ENCODE results near the gene G0S2. TPM values are rescaled to one million over a fixed set of nuclear protein-coding genes. Genes with fewer than 3 reads are reported as not detected.
A peak's percentile ranks its signal among the peaks of the same experiment; 100 is the strongest.

The G0S2 gene, protein sequence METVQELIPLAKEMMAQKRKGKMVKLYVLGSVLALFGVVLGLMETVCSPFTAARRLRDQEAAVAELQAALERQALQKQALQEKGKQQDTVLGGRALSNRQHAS
- 19.9 TPM for total RNA-seq
- long read RNA-seq, transcript G0S2-201 (2 exons, 866 nt) = major isoform, 51 of 56 reads
- long read RNA-seq, partial matches to known transcripts = 5 of 56 reads
- long read RNA-seq, other reads (novel, unspliced or antisense) = 0 of 56 reads

DNA sequence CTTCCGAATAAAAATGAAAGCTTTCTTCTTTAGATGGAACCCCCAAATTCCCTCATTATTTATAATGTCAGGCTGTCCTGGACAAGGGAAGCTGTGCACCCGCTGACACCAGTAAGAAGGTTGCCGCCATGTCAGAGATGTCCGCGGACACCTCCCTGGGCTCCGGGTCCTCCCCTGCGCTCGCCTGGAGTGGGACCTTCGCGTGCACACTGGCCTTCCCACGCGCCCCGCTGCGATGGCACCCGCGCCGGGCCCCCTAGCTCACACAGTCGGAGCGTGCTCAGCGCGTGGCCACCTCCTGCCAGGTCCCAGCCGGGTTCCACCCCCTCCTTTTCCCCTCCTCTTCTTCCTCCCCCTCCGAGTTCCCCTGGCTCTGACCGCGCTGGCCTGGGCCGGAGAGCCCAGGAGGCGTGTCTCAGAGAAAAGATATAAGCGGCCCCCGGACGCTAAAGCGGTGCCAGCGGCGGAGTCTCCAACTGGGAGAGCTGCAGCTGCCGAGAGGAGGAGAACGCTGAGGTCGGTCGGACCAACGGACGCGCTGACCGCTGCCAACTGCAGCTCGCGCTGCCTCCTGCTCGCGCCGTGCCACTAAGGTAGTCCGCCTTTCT is at the start of gene G0S2:
TSS of gene G0S2 (plus strand) at position 456 of the 608 bp plus-strand sequence. CDS start 273 bp downstream, outside the sequence.
- ATAC-seq (peak; percentile 87 to 89), DNase-seq (peak; percentile 79)
- no peaks in the 10 kb centered on the region for H3K27me3 ChIP-seq (ENCODE audit: low read depth)
- no peaks in the 10 kb centered on the region for H3K36me3 ChIP-seq
- TF ChIP-seq, protein P1, sequence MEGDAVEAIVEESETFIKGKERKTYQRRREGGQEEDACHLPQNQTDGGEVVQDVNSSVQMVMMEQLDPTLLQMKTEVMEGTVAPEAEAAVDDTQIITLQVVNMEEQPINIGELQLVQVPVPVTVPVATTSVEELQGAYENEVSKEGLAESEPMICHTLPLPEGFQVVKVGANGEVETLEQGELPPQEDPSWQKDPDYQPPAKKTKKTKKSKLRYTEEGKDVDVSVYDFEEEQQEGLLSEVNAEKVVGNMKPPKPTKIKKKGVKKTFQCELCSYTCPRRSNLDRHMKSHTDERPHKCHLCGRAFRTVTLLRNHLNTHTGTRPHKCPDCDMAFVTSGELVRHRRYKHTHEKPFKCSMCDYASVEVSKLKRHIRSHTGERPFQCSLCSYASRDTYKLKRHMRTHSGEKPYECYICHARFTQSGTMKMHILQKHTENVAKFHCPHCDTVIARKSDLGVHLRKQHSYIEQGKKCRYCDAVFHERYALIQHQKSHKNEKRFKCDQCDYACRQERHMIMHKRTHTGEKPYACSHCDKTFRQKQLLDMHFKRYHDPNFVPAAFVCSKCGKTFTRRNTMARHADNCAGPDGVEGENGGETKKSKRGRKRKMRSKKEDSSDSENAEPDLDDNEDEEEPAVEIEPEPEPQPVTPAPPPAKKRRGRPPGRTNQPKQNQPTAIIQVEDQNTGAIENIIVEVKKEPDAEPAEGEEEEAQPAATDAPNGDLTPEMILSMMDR (IDR thresholded peaks at IDR 0.05) = no peak
- H3K4me1 ChIP-seq = peaks cover 36% of the 10 kb centered on the region
- intact Hi-C loops (cut with DNase I) = no loop called here
- peak within 1 kb of the TSS; percentile 59 for H3K27ac ChIP-seq
- H3K9me3 ChIP-seq = no peaks in the 10 kb centered on the region
- H3K4me3 ChIP-seq = peak within 1 kb of the TSS; percentile 64

DNA sequence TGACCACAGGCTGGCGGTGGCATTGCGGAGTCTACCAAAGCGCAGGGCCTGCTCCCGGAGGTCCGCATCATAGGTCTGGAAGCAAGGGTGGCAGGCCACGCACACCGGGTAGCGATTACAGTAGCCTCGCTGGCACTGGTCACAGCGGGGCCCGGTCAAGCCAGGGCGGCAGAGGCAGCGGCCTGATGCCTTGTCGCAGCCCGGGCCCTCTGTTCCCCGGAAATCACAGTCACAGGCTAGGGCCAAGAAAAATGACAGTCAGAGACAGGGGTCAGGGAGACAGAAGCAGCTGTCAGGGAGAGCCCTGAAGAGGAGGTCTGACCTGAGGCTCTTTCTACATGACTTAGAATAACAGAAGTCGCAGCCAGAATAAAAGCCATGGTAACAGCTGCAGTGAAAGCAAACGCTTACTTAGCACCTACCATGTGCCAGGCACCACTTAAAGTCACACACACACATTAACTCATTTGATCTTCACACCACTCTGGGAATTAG is 49.4 kb upstream of the G0S2 start:
- DNase-seq (no peak), ATAC-seq (peak in 1 of 2 donors; percentile 5)
- TF ChIP-seq, protein P1 (IDR thresholded peaks at IDR 0.05) = no peak
- no peak overlapping the region for H3K4me3 ChIP-seq
- H3K9me3 ChIP-seq = no peaks in the 10 kb centered on the region
- H3K4me1 ChIP-seq = peaks cover 22% of the 10 kb centered on the region
- H3K36me3 ChIP-seq = peaks cover 10% of the 10 kb centered on the region
- no peaks in the 10 kb centered on the region for H3K27me3 ChIP-seq (ENCODE audit: low read depth)
- intact Hi-C loops (cut with DNase I) = no loop called here
- peak overlapping the region; percentile 48 for H3K27ac ChIP-seq

DNA sequence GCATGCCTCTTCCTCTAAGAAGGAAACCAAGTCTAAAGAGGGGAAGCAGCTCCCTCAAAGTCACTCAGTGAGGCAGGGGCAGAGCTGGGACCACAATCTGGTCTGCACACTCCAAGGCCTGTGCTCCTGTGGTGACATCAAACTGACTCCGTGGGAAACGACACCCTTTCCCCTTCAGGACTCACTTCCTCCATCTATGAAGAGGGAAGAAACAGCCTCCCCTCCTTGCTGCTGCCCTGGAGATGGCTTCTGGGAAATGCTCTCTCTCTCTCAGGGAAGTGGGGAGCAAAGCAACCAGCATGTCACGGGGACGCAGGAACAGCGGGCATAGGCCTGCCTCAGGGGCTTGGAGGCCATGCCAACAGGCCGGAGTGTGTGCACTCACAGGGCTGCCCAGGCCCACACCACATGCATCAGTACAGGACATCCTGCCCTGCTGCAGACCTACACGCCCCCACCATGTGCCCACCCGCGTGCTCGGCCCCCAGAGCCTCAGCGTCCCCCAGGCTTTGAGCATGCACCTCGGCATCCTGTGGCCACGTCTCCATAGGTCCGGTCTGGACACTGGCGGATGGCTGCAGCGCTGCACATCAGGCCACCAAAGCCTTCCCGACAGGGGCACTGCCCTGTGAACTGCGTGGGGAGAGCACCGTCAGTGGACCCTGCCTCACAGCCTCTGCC is 48.7 kb upstream of the G0S2 start:
- H3K36me3 ChIP-seq = peaks cover 10% of the 10 kb centered on the region
- intact Hi-C loops (cut with DNase I) = no loop called here
- no peak overlapping the region for H3K4me3 ChIP-seq
- no peaks in the 10 kb centered on the region for H3K27me3 ChIP-seq (ENCODE audit: low read depth)
- DNase-seq (no peak), ATAC-seq (peak; percentile 17 to 32)
- no peaks in the 10 kb centered on the region for H3K9me3 ChIP-seq
- H3K27ac ChIP-seq = peak overlapping the region; percentile 48
- H3K4me1 ChIP-seq = peaks cover 21% of the 10 kb centered on the region
- TF ChIP-seq, protein P1 (IDR thresholded peaks at IDR 0.05) = no peak

DNA sequence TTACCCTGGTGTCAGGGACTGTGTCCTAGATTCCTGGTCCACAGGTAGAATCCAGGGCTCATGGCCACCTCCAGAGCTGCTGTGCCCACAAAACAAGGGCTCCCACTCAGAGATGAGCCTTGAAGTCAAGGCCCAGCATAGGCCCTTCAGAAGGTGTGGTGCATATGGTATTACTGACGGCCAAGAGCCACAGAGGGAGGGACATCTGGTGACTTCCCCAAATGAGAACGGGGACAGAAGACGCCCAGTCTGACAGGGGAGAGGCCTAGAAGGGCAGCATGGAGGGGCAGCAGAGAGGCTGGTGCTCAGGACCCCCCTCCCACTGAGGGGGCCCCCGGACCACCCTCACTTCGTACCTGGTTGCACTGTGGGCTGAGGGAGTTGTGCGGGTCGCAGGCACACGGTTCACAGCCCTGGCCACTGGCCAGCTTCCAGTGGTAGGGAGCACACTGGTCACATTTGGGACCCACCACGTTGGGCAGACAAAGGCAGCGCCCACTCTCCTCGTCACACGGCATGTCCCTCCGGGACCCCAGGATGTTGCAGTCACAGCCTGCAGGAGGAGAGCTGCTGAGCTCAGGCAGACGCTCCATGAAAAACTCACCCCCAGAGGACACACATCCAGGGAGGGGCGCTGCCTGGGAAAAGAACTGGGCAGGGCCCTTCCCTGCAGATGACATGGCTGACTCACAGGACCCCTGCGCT is 48.0 kb upstream of the G0S2 start:
- DNase-seq = no peak
- TF ChIP-seq, protein P1 (IDR thresholded peaks at IDR 0.05) = no peak
- H3K4me3 ChIP-seq = no peak overlapping the region
- peaks cover 10% of the 10 kb centered on the region for H3K36me3 ChIP-seq
- no peak overlapping the region for H3K27ac ChIP-seq
- H3K4me1 ChIP-seq = peaks cover 21% of the 10 kb centered on the region
- H3K27me3 ChIP-seq (ENCODE audit: low read depth) = no peaks in the 10 kb centered on the region
- ATAC-seq = peak; percentile 63 to 67
- intact Hi-C loops (cut with DNase I) = no loop called here
- H3K9me3 ChIP-seq = no peaks in the 10 kb centered on the region

DNA sequence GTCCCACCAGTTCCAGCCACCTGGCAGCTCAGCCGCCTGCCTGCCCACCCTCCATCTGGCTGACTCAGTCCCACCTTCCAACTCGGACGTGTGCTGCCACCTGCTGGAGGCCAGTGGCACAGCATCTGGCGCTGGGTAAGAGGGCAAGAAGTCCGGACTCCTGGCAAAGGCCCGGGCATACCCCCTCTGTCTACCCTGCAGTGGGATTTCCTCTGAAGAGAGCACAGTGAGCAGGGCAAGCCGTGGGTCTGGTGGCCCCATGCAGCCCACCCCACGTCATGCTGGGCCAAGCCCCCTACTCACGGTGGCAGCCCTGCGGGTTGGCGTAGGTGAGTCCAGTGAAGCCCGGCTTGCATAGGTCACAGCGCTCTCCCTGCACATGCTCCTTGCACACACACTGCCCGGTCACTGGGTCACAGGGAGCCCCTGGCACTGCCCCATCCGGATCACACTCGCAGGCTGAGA is 47.4 kb upstream of the G0S2 start:
- intact Hi-C loops (cut with DNase I) = no loop called here
- Histone ChIP-seq H3K27ac (no peak overlapping the region), H3K36me3 (peaks cover 6% of the 10 kb centered on the region), H3K4me3 (no peak overlapping the region), H3K27me3 (ENCODE audit: low read depth) (no peaks in the 10 kb centered on the region), H3K9me3 (no peaks in the 10 kb centered on the region), H3K4me1 (peaks cover 21% of the 10 kb centered on the region)
- peak; percentile 78 for DNase-seq
- TF ChIP-seq, protein P1 (IDR thresholded peaks at IDR 0.05) = peak; percentile 97
- peak; percentile 81 to 83 for ATAC-seq
